Ishikawa (cell line): Measurements from ENCODE around the gene SMU1.

ENCODE experiments used
- CEBPB ChIP-seq: IDR thresholded peaks from 2 replicates; pipeline ENCODE4 v1.6.1; 2012
- CREB1 ChIP-seq: IDR thresholded peaks from 2 replicates; pipeline ENCODE4 v1.6.1; 2012; ENCODE audit warnings: low read depth
- EGR1 ChIP-seq: IDR thresholded peaks from 2 replicates; pipeline ENCODE4 v1.6.1; 2012
- EP300 ChIP-seq: IDR thresholded peaks from 2 replicates; pipeline ENCODE4 v1.6.1; 2012; ENCODE audit warnings: borderline replicate concordance
- FOXM1 ChIP-seq: IDR thresholded peaks from 2 replicates; pipeline ENCODE4 v1.6.1; 2012; ENCODE audit warnings: low read depth, borderline replicate concordance
- MAX ChIP-seq: IDR thresholded peaks from 2 replicates; pipeline ENCODE4 v1.6.1; 2012
- NFIC ChIP-seq: IDR thresholded peaks from 2 replicates; pipeline ENCODE4 v1.6.1; 2012
- RAD21 ChIP-seq: IDR thresholded peaks from 2 replicates; pipeline ENCODE4 v1.6.1; 2012; ENCODE audit warnings: low read depth
- REST ChIP-seq: IDR thresholded peaks from 2 replicates; pipeline ENCODE4 v1.6.1; 2012; ENCODE audit warnings: low read depth, mild to moderate bottlenecking
- TAF1 ChIP-seq: IDR thresholded peaks from 2 replicates; pipeline ENCODE4 v1.6.1; 2012; ENCODE audit warnings: low read depth, mild to moderate bottlenecking
- TCF12 ChIP-seq: IDR thresholded peaks from 2 replicates; pipeline ENCODE4 v1.6.1; 2012; ENCODE audit warnings: low read depth
- TEAD4 ChIP-seq: IDR thresholded peaks from 2 replicates; pipeline ENCODE4 v1.6.1; 2012
- USF1 ChIP-seq: IDR thresholded peaks from 2 replicates; pipeline ENCODE4 v1.6.1; 2012
- YY1 ChIP-seq: IDR thresholded peaks from 2 replicates; pipeline ENCODE4 v1.6.1; 2012; ENCODE audit warnings: low read depth
- ZBTB7A ChIP-seq: IDR thresholded peaks from 2 replicates; pipeline ENCODE4 v1.6.1; 2012; ENCODE audit warnings: low read depth

Gene SMU1

GRCh38 chr9:33023661-33024060 lies 52.8 kb downstream of the SMU1 start:
- TF ChIP-seq ZBTB7A: no peak
- TF ChIP-seq TAF1: no peak
- no peak for TF ChIP-seq TCF12
- no peak for TF ChIP-seq TEAD4
- TF ChIP-seq CREB1: no peak
- TF ChIP-seq FOXM1: no peak
- no peak for TF ChIP-seq EGR1
- TF ChIP-seq YY1: no peak
- no peak for TF ChIP-seq EP300
- TF ChIP-seq USF1: no peak
- TF ChIP-seq MAX: no peak
- no peak for TF ChIP-seq CEBPB

- no peak for TF ChIP-seq EP300
- no peak for TF ChIP-seq EGR1
- no peak for TF ChIP-seq RAD21
- no peak for TF ChIP-seq MAX
- no peak for TF ChIP-seq REST
- no peak for TF ChIP-seq CEBPB
- no peak for TF ChIP-seq FOXM1
- no peak for TF ChIP-seq NFIC
- TF ChIP-seq ZBTB7A: no peak
- TF ChIP-seq USF1: no peak
- no peak for TF ChIP-seq TAF1
- TF ChIP-seq CREB1: no peak
- no peak for TF ChIP-seq TCF12
- TF ChIP-seq TEAD4: no peak
- no peak for TF ChIP-seq YY1
These were observed 53.7 kb downstream of the SMU1 start for GRCh38 chr9:33022755-33023154.

GRCh38 chr9:33022303-33022702 lies 54.2 kb downstream of the SMU1 start:
- no peak for TF ChIP-seq TEAD4
- TF ChIP-seq USF1: no peak
- TF ChIP-seq EP300: no peak
- no peak for TF ChIP-seq FOXM1
- TF ChIP-seq TCF12: no peak
- TF ChIP-seq NFIC: no peak
- TF ChIP-seq CEBPB: no peak

GRCh38 chr9:33019797-33020196 lies 56.7 kb downstream of the SMU1 start:
- TF ChIP-seq REST (no peak), CEBPB (no peak), USF1 (no peak)

- no peak for TF ChIP-seq NFIC
- no peak for TF ChIP-seq FOXM1
- no peak for TF ChIP-seq MAX
- TF ChIP-seq EGR1: no peak
These were observed 59.0 kb downstream of the SMU1 start for GRCh38 chr9:33017283-33018041.

- TF ChIP-seq USF1 (no peak), CREB1 (no peak), CEBPB (no peak), TCF12 (no peak), TAF1 (no peak), NFIC (no peak), REST (no peak), YY1 (no peak), EGR1 (no peak), FOXM1 (no peak), ZBTB7A (no peak), EP300 (no peak), RAD21 (no peak), TEAD4 (no peak), MAX (no peak)
These were observed 61.8 kb downstream of the SMU1 start for GRCh38 chr9:33014665-33015014.
